Urinary bladder (tissue), 4 donors: ENCODE data around the gene POP5. TPM values are rescaled to one million over a fixed set of nuclear protein-coding genes. Genes with fewer than 3 reads are reported as not detected.
"Not testable (repeated sequence)": the region's sequence is repeated elsewhere in the genome, so short reads cannot be mapped to it uniquely, and the experiment has no call there.

Experiments
- DNase-seq: peaks from one replicate; pipeline ENCODE4 v3.0.0-alpha.2; 2015; ENCODE audit errors: extremely low spot score
- H3K27ac ChIP-seq: one replicate; pipeline ENCODE4 v1.5.1; 2013; ENCODE audit warnings: low read depth, mild to moderate bottlenecking, moderate library complexity
- H3K36me3 ChIP-seq: one replicate; pipeline ENCODE4 v1.6.1; 2013; ENCODE audit warnings: mild to moderate bottlenecking, moderate library complexity; ENCODE audit not compliant: insufficient read depth
- H3K4me1 ChIP-seq: one replicate; pipeline ENCODE4 v1.6.1; 2013; ENCODE audit warnings: mild to moderate bottlenecking, moderate library complexity; ENCODE audit not compliant: insufficient read depth
- H3K4me3 ChIP-seq: one replicate; pipeline ENCODE4 v1.5.1; 2013; ENCODE audit warnings: low read depth, low read length
- WGBS: extraction: QIAGEN DNeasy Blood & Tissue Kit; methylation state at CpG from one replicate; pipeline ENCODE4 v1.1.7; 2013; 5-methylcytosine and 5-hydroxymethylcytosine counted together
- polyA plus RNA-seq: library from polyadenylated mRNA; stranded (reverse); fragments of 200-250 nt; gene quantifications from one replicate; pipeline ENCODE4 v1.2.3, GENCODE V29; 2013
- total RNA-seq: library from RNA; depleted of rRNA; stranded (reverse); fragments of >200 nt; gene quantifications from one replicate; pipeline ENCODE4 v1.2.3, GENCODE V29; 2014
- donor health status: healthy with polysubstance abuse.
- donor health status: healthy.

POP5 gene
- 25.4 TPM for total RNA-seq
- polyA plus RNA-seq = 38.9 TPM

GRCh38 chr12:120580787-120581723, at the start of gene POP5:
TSS of gene POP5 (minus strand) at chr12:120581402. CDS start at chr12:120581362, 40 bp downstream.
- peak; percentile 94 for DNase-seq
- Histone ChIP-seq H3K4me1 (no peaks in the 10 kb centered on the region), H3K36me3 (no peaks in the 10 kb centered on the region), H3K27ac (no peak within 1 kb of the TSS), H3K4me3 (peak within 1 kb of the TSS; percentile 66)
- under 1% methylated on average over 56 of the region's 56 CpGs for WGBS

- DNase-seq = no peak
- no peak overlapping the region for H3K27ac ChIP-seq
- WGBS = 70% methylated on average over 15 of the region's 15 CpGs
- no peaks in the 10 kb centered on the region for H3K36me3 ChIP-seq
- no peaks in the 10 kb centered on the region for H3K4me1 ChIP-seq
- no peak overlapping the region for H3K4me3 ChIP-seq
These were observed 49.1 kb upstream of the POP5 start for GRCh38 chr12:120630104-120630892.

GRCh38 chr12:120628919-120629318, 47.7 kb upstream of the POP5 start:
- WGBS = 37% methylated on average over 4 of the region's 4 CpGs
- H3K27ac ChIP-seq = no peak overlapping the region
- no peak overlapping the region for H3K4me3 ChIP-seq
- H3K36me3 ChIP-seq = no peaks in the 10 kb centered on the region
- no peak for DNase-seq
- H3K4me1 ChIP-seq = no peaks in the 10 kb centered on the region

GRCh38 chr12:120625557-120626419, 44.6 kb upstream of the POP5 start:
- 73% methylated on average over 26 of the region's 26 CpGs for WGBS
- no peaks in the 10 kb centered on the region for H3K4me1 ChIP-seq
- H3K27ac ChIP-seq = no peak overlapping the region
- DNase-seq = no peak
- H3K36me3 ChIP-seq = no peaks in the 10 kb centered on the region
- no peak overlapping the region for H3K4me3 ChIP-seq

GRCh38 chr12:120620624-120621023, 39.4 kb upstream of the POP5 start:
- no peak overlapping the region for H3K27ac ChIP-seq
- H3K4me1 ChIP-seq = no peaks in the 10 kb centered on the region
- WGBS = 86% methylated on average over 2 of the region's 2 CpGs
- no peaks in the 10 kb centered on the region for H3K36me3 ChIP-seq
- DNase-seq = no peak
- H3K4me3 ChIP-seq = no peak overlapping the region

GRCh38 chr12:120618954-120619615, 37.9 kb upstream of the POP5 start:
- no peak overlapping the region for H3K27ac ChIP-seq
- H3K4me3 ChIP-seq = no peak overlapping the region
- WGBS = 26% methylated on average over 8 of the region's 8 CpGs
- H3K4me1 ChIP-seq = no peaks in the 10 kb centered on the region
- no peak for DNase-seq
- no peaks in the 10 kb centered on the region for H3K36me3 ChIP-seq

- not testable (repeated sequence) for H3K4me3 ChIP-seq, H3K27ac ChIP-seq, H3K4me1 ChIP-seq, H3K36me3 ChIP-seq, DNase-seq
- 92% methylated on average over 4 of the region's 4 CpGs for WGBS
These were observed 36.6 kb upstream of the POP5 start for GRCh38 chr12:120617767-120618166.

- DNase-seq, H3K36me3 ChIP-seq: not testable (repeated sequence)
- 82% methylated on average over 3 of the region's 3 CpGs for WGBS
These were observed 36.0 kb upstream of the POP5 start for GRCh38 chr12:120617193-120617592.

GRCh38 chr12:120614848-120615247, 33.6 kb upstream of the POP5 start:
- Histone ChIP-seq H3K36me3 (no peaks in the 10 kb centered on the region), H3K4me3 (no peak overlapping the region), H3K4me1 (no peaks in the 10 kb centered on the region), H3K27ac (no peak overlapping the region)
- DNase-seq = no peak

More at GRCh38 chr12:120617193-120617592, 36.0 kb upstream of the POP5 start:
- H3K4me1 ChIP-seq, H3K4me3 ChIP-seq, H3K27ac ChIP-seq: not testable (repeated sequence)

GRCh38 chr12:120611534-120611933, 30.3 kb upstream of the POP5 start:
- not testable (repeated sequence) for DNase-seq, H3K4me3 ChIP-seq, H3K36me3 ChIP-seq, H3K4me1 ChIP-seq, H3K27ac ChIP-seq
- WGBS = 83% methylated on average over 1 of the region's 1 CpG

- no peaks in the 10 kb centered on the region for H3K4me1 ChIP-seq
- 75% methylated on average over 4 of the region's 4 CpGs for WGBS
- H3K4me3 ChIP-seq = no peak overlapping the region
- H3K36me3 ChIP-seq = no peaks in the 10 kb centered on the region
- H3K27ac ChIP-seq = no peak overlapping the region
- DNase-seq = no peak
These were observed 29.4 kb upstream of the POP5 start for GRCh38 chr12:120610560-120610959.

GRCh38 chr12:120602416-120602815, 21.2 kb upstream of the POP5 start:
- not testable (repeated sequence) for H3K27ac ChIP-seq, H3K4me3 ChIP-seq, H3K4me1 ChIP-seq, DNase-seq, H3K36me3 ChIP-seq
- WGBS = 68% methylated on average over 5 of the region's 5 CpGs
